A549 (cell line): Measurements from ENCODE around the gene MAGOH. TPM values are rescaled to one million over a fixed set of nuclear protein-coding genes. Genes with fewer than 3 reads are reported as not detected.
A peak's percentile ranks its signal among the peaks of the same experiment; 100 is the strongest.

Experiments
- ATAC-seq, 2 experiments: fragments of 200-7000 bp in 1 of 2; fragments of >200 bp in 1 of 2; cut with Nextera tagmentation in 1 of 2; cut with Tn5 transposase in 1 of 2; 3 replicates each; pipeline versions ENCODE4 v1.8.0 to v1.9.1; 2018 to 2020; ENCODE audit warnings: mild to moderate bottlenecking in 1 of 2, moderate library complexity in 1 of 2
- CTCF ChIA-PET: fragments of 300-600 bp; sonication (Branson Sonifier 250); formaldehyde crosslinking; extraction: SDS; loops from one replicate; lab custom pipeline; 2021; ENCODE audit warnings: antibody characterized with exemption, inconsistent platforms; lab: Yijun Ruan, JAX
- POLR2A ChIA-PET: fragments of 350-600 bp; formaldehyde crosslinking; extraction: SDS; loops from one replicate; lab custom pipeline; 2021; ENCODE audit warnings: antibody characterized with exemption, inconsistent platforms; lab: Yijun Ruan, JAX
- DNase-seq, 2 experiments: peaks; one replicate each; pipeline versions ENCODE4 v3.0.0 to v3.0.0-alpha.2; 2011 to 2016; ENCODE audit warnings: low read depth in 1 of 2, low spot score in 1 of 2
- FAIRE-seq: peaks from 2 replicates; lab custom pipeline; 2011; peaks lifted over from hg19 to GRCh38; lab: Jason Lieb, UNC
- H3K27ac ChIP-seq, 2 experiments: fragments of >200 bp; sonication (Bioruptor Twin); formaldehyde crosslinking; 3 replicates each; pipeline ENCODE4 v1.5.1; 2016 to 2017
- H3K4me1 ChIP-seq: fragments of >200 bp; sonication (Bioruptor Twin); formaldehyde crosslinking; 3 replicates; pipeline ENCODE4 v1.6.1; 2016
- H3K4me2 ChIP-seq: fragments of >200 bp; sonication (Bioruptor Twin); formaldehyde crosslinking; 3 replicates; pipeline ENCODE4 v1.6.1; 2016
- H3K4me3 ChIP-seq: fragments of >200 bp; sonication (Bioruptor Twin); formaldehyde crosslinking; 3 replicates; pipeline ENCODE4 v1.5.1; 2016
- H3K9me3 ChIP-seq: fragments of >200 bp; sonication (Bioruptor Twin); formaldehyde crosslinking; 3 replicates; pipeline ENCODE4 v1.6.1; 2016
- BHLHE40 ChIP-seq: IDR thresholded peaks from 2 replicates; pipeline ENCODE4 v1.6.1; 2012; ENCODE audit warnings: low read depth, low read length, inconsistent platforms
- CBX2 ChIP-seq: fragments of 200-600 bp; sonication (generic); IDR thresholded peaks from 2 replicates; pipeline ENCODE4 v1.6.1; 2016; ENCODE audit warnings: low read depth, mild to moderate bottlenecking, borderline replicate concordance
- CEBPB ChIP-seq, 2 experiments: fragments of >200 bp in 1 of 2; sonication (Bioruptor Twin) in 1 of 2; formaldehyde crosslinking in 1 of 2; IDR thresholded peaks; 2 replicates each; pipeline ENCODE4 v1.6.1; 2012 to 2016
- CHD2 ChIP-seq: fragments of 150-350 bp; IDR thresholded peaks from 2 replicates; pipeline ENCODE4 v1.6.1; 2014; ENCODE audit warnings: low read length; ENCODE audit not compliant: partially characterized antibody
- EHMT2 ChIP-seq: fragments of 200-600 bp; sonication (generic); IDR thresholded peaks from 2 replicates; pipeline ENCODE4 v1.6.1; 2016; ENCODE audit warnings: antibody characterized with exemption, low read depth, mild to moderate bottlenecking, moderate library complexity
- EP300 ChIP-seq, 2 experiments: fragments of >200 bp; sonication (Bioruptor Twin); formaldehyde crosslinking; IDR thresholded peaks; 2 replicates in 1 of 2; 3 replicates in 1 of 2; pipeline ENCODE4 v1.6.1; 2016 to 2017
- ESRRA ChIP-seq: fragments of 150-350 bp; IDR thresholded peaks from 2 replicates; pipeline ENCODE4 v1.6.1; 2014; ENCODE audit warnings: mild to moderate bottlenecking, low read length, borderline replicate concordance
- FOSB ChIP-seq: fragments of 250-450 bp; sonication (Bioruptor Pico); IDR thresholded peaks from 2 replicates; pipeline ENCODE4 v1.5.0; 2020; ENCODE audit warnings: mild to moderate bottlenecking, moderate library complexity
- FOSL2 ChIP-seq, 2 experiments: fragments of 450-650 bp in 1 of 2; fragments of >200 bp in 1 of 2; sonication (Bioruptor Twin) in 1 of 2; formaldehyde crosslinking; IDR thresholded peaks; 2 replicates each; pipeline versions ENCODE4 v1.5.0 to v1.6.1; 2016 to 2020; ENCODE audit warnings: mild to moderate bottlenecking in 1 of 2, moderate library complexity in 1 of 2
- FOXS1 ChIP-seq: fragments of 250-450 bp; sonication (Bioruptor Pico); IDR thresholded peaks from 2 replicates; pipeline ENCODE4 v1.5.0; 2020; ENCODE audit warnings: mild to moderate bottlenecking, moderate library complexity
- HDAC2 ChIP-seq: fragments of 200-600 bp; sonication (generic); IDR thresholded peaks from 2 replicates; pipeline ENCODE4 v1.6.1; 2016
- HOXA7 ChIP-seq: fragments of 250-450 bp; sonication (Bioruptor Pico); IDR thresholded peaks from 2 replicates; pipeline ENCODE4 v1.5.0; 2020; ENCODE audit warnings: mild to moderate bottlenecking, moderate library complexity
- HOXB13 ChIP-seq: fragments of 250-450 bp; sonication (Bioruptor Pico); IDR thresholded peaks from 2 replicates; pipeline ENCODE4 v1.5.0; 2020; ENCODE audit warnings: low read depth, mild to moderate bottlenecking, moderate library complexity
- JUN ChIP-seq, 2 experiments: fragments of >200 bp; sonication (Bioruptor Twin); formaldehyde crosslinking; IDR thresholded peaks; 2 replicates in 1 of 2; 3 replicates in 1 of 2; pipeline ENCODE4 v1.6.1; 2016 to 2017
- JUNB ChIP-seq: fragments of >200 bp; sonication (Bioruptor Twin); formaldehyde crosslinking; IDR thresholded peaks from 2 replicates; pipeline ENCODE4 v1.6.1; 2016
- KDM5A ChIP-seq: fragments of 200-600 bp; sonication (generic); IDR thresholded peaks from 2 replicates; pipeline ENCODE4 v1.6.1; 2016; ENCODE audit warnings: antibody characterized with exemption, mild to moderate bottlenecking
- MYC ChIP-seq: IDR thresholded peaks from 2 replicates; pipeline ENCODE4 v1.6.1; 2012; ENCODE audit warnings: mild to moderate bottlenecking, inconsistent platforms, low read length, improper control_type of control experiment, borderline replicate concordance
- NR3C1 ChIP-seq: fragments of >200 bp; sonication (Bioruptor Twin); formaldehyde crosslinking; IDR thresholded peaks from 3 replicates; pipeline ENCODE4 v1.6.1; 2017
- PHF8 ChIP-seq: fragments of 200-600 bp; sonication (generic); IDR thresholded peaks from 2 replicates; pipeline ENCODE4 v1.6.1; 2016; ENCODE audit warnings: low read depth, mild to moderate bottlenecking, antibody characterized with exemption, moderate library complexity, borderline replicate concordance
- POLR2A ChIP-seq: IDR thresholded peaks from 2 replicates; pipeline ENCODE4 v1.6.1; 2012; ENCODE audit warnings: mild to moderate bottlenecking, low read length
- POLR2AphosphoS2 ChIP-seq: conservative IDR thresholded peaks from 2 replicates; pipeline ENCODE4 v1.6.1; 2012; ENCODE audit warnings: low read length, improper control_type of control experiment, inconsistent platforms
- RARB ChIP-seq: fragments of 250-450 bp; sonication (Bioruptor Pico); IDR thresholded peaks from 2 replicates; pipeline ENCODE4 v1.8.0; 2021; ENCODE audit warnings: mild to moderate bottlenecking, moderate library complexity
- RFX5 ChIP-seq: fragments of 450-650 bp; IDR thresholded peaks from 2 replicates; pipeline ENCODE4 v1.7.1; 2014; ENCODE audit warnings: antibody characterized with exemption, mild to moderate bottlenecking, moderate library complexity
- SREBF2 ChIP-seq: fragments of 450-650 bp; IDR thresholded peaks from 2 replicates; pipeline ENCODE4 v1.6.1; 2014; ENCODE audit warnings: mild to moderate bottlenecking, moderate library complexity
- TFCP2L1 ChIP-seq: fragments of 250-450 bp; sonication (Bioruptor Pico); IDR thresholded peaks from 2 replicates; pipeline ENCODE4 v1.5.0; 2021; ENCODE audit warnings: mild to moderate bottlenecking
- TP53 ChIP-seq: fragments of 250-450 bp; sonication (Bioruptor Pico); IDR thresholded peaks from 2 replicates; pipeline ENCODE4 v1.5.0; 2021; ENCODE audit warnings: mild to moderate bottlenecking, moderate library complexity
- ZC3H11A ChIP-seq: fragments of 450-650 bp; IDR thresholded peaks from 2 replicates; pipeline ENCODE4 v1.6.1; 2014; ENCODE audit warnings: antibody characterized with exemption, mild to moderate bottlenecking
- ZFP36 ChIP-seq: fragments of 450-650 bp; IDR thresholded peaks from 2 replicates; pipeline ENCODE4 v1.6.1; 2014; ENCODE audit warnings: borderline replicate concordance; ENCODE audit not compliant: partially characterized antibody
- ZSCAN20 ChIP-seq: fragments of 250-450 bp; sonication (Bioruptor Pico); IDR thresholded peaks from 2 replicates; pipeline ENCODE4 v1.8.0; 2022; ENCODE audit warnings: mild to moderate bottlenecking, moderate library complexity
- WGBS: methylation state at CpG from one replicate; pipeline ENCODE4 v1.1.6; 2017; ENCODE audit errors: missing lambda C conversion rate; 5-methylcytosine and 5-hydroxymethylcytosine counted together
- polyA minus RNA-seq: library from RNA; depleted of rRNA, polyadenylated mRNA; stranded (reverse); fragments of >200 nt; gene quantifications from 2 replicates; pipeline ENCODE4 v1.2.3, GENCODE V29; 2011; rRNA and poly(A)+ RNA removed
- polyA plus RNA-seq, 4 experiments: library from polyadenylated mRNA; depleted of rRNA in 3 of 4; stranded (reverse); fragments of >200 nt; fragmentation: RNase III in 1 of 4; extraction: RNeasy Plus Mini Kit Qiagen cat#74134 plus additional on column Dnase treatment in 1 of 4; gene quantifications; 2 replicates in 3 of 4; 3 replicates in 1 of 4; pipeline ENCODE4 v1.2.3, GENCODE V29; 2011 to 2017
- TF ChIP-seq, protein P1 (sequence below): IDR thresholded peaks from 2 replicates; pipeline ENCODE4 v1.6.1; 2012; ENCODE audit warnings: low read depth, borderline replicate concordance
- TF ChIP-seq, protein P2 (sequence below): IDR thresholded peaks from 2 replicates; pipeline ENCODE4 v1.6.1; 2012
- TF ChIP-seq, protein P3 (sequence below): fragments of >200 bp; sonication (Bioruptor Twin); formaldehyde crosslinking; IDR thresholded peaks from 3 replicates; pipeline ENCODE4 v1.6.1; 2016
- TF ChIP-seq, protein P4 (sequence below): fragments of 450-650 bp; IDR thresholded peaks from 2 replicates; pipeline ENCODE4 v1.6.1; 2014; ENCODE audit warnings: antibody characterized with exemption
- TF ChIP-seq, protein P5 (sequence below): fragments of 250-450 bp; sonication (Bioruptor Pico); IDR thresholded peaks from 2 replicates; pipeline ENCODE4 v1.5.0; 2020; ENCODE audit warnings: low read depth, mild to moderate bottlenecking, moderate library complexity
- TF ChIP-seq, protein P6 (sequence below): fragments of 250-450 bp; sonication (Bioruptor Pico); IDR thresholded peaks from 2 replicates; pipeline ENCODE4 v1.5.0; 2021; ENCODE audit warnings: mild to moderate bottlenecking, moderate library complexity, borderline replicate concordance

The MAGOH gene
- polyA plus RNA-seq (2011; rRNA removed) (33.3 and 80.2 TPM in 2 replicates), polyA plus RNA-seq (2017; fragmentation: RNase III; extraction: RNeasy Plus Mini Kit Qiagen cat#74134 plus additional on column Dnase treatment) (139 to 147 TPM (median 143 TPM) in 3 replicates), polyA minus RNA-seq (33.9 and 42.6 TPM in 2 replicates)
- polyA plus RNA-seq (2012; cell fraction: cytosol; rRNA removed) = 19.7 and 23.9 TPM in 2 replicates
- polyA plus RNA-seq (2012; cell fraction: nucleus; rRNA removed) = 3.3 and 6.1 TPM in 2 replicates

DNA sequence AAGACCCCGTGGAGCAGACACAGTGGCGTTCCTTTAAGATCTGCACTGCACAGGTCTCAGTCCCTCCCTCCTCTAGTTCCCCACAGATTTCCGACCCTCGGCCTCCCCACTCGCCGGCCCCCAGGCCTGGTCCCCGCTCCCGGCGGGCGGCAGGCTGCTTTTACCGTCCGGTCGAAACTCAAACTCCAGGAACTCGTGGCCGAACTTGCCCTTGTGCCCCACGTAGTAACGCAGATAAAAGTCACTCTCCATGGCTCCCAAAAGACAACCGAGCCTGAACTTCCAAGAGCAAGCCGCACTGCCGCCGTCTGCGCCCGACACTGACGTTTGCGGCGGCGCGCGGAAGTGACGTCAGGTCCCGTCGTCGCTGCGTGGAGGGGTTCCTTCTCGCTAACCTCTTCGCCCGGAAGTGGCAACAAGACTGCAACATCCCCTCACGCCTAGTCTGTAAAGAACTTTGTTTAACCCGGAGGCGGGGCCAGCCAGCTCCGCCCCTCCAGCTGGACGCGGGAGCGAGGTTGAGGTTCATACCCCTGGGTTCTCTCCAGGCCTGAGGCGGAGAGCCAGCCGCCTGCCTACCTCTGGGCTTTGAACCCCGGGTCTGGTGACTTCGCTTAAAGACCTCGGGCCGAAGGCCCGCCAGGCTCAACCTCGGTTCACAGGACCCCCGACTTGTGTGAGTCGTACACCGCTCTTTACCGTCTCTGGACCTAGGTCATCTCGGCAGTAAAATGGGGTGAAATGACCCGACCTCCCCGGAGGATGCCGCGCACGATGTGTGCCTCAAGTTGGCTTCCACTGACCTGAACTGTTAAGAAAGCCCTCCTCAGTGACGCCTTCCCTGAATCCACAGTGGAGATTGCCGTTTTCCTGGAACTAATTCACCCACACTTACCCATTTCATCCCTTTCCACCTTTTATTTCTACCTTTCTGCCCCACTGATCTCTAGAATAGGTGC is at the start of gene MAGOH:
TSS of gene MAGOH (minus strand) at position 322 of the 959 bp plus-strand sequence. CDS start at position 252, 70 bp downstream.
- ATAC-seq = peak; percentile 96 to 98
- POLR2A ChIA-PET = interaction anchor here (0.6 to 1.4 kb wide), 4 partner anchors 10 to 155 kb away, joined by 3 to 5 read pairs (median 4); no protein-coding TSS in a partner anchor
- Histone ChIP-seq H3K9me3 (no peaks in the 10 kb centered on the region), H3K4me2 (peak within 1 kb of the TSS; percentile 96), H3K4me3 (peak within 1 kb of the TSS; percentile 81), H3K27ac (peak within 1 kb of the TSS; percentile 91 to 93), H3K4me1 (peaks cover 15% of the 10 kb centered on the region; the same call in 2 of the 3 replicates)
- 9% methylated on average over 44 of the region's 64 CpGs for WGBS
- peak; percentile 92 to 93 for DNase-seq
- CTCF ChIA-PET = interaction anchor here (0.9 kb wide), 1 partner anchor 16 kb away, joined by 3 read pairs; no protein-coding TSS in a partner anchor
- FAIRE-seq = no peak
- TF ChIP-seq POLR2AphosphoS2 = no peak
- TF ChIP-seq ESRRA = no peak
- no peak for TF ChIP-seq CHD2
- TF ChIP-seq FOXS1 (CRISPR knock-in tag) = no peak
- TF ChIP-seq HOXB13 (CRISPR knock-in tag) = no peak
- no peak for TF ChIP-seq BHLHE40
- TF ChIP-seq RFX5 = no peak
- TF ChIP-seq EP300 (IDR thresholded peaks at IDR 0.05) = no peak
- no peak for TF ChIP-seq TP53 (CRISPR knock-in tag)
- TF ChIP-seq EHMT2 = no peak
- TF ChIP-seq KDM5A = peak; percentile 89
- no peak for TF ChIP-seq HDAC2
- TF ChIP-seq FOSB (CRISPR knock-in tag) = no peak
- no peak for TF ChIP-seq MYC
- peak; percentile 41 for TF ChIP-seq POLR2A
- no peak for TF ChIP-seq ZSCAN20
- TF ChIP-seq, protein P1, sequence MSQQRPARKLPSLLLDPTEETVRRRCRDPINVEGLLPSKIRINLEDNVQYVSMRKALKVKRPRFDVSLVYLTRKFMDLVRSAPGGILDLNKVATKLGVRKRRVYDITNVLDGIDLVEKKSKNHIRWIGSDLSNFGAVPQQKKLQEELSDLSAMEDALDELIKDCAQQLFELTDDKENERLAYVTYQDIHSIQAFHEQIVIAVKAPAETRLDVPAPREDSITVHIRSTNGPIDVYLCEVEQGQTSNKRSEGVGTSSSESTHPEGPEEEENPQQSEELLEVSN = no peak
- TF ChIP-seq CEBPB (IDR thresholded peaks at IDR 0.05) = no peak
- TF ChIP-seq, protein P2, sequence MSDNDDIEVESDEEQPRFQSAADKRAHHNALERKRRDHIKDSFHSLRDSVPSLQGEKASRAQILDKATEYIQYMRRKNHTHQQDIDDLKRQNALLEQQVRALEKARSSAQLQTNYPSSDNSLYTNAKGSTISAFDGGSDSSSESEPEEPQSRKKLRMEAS = peak; percentile 66
- no peak for TF ChIP-seq NR3C1
- no peak for TF ChIP-seq TFCP2L1 (CRISPR knock-in tag)
- TF ChIP-seq, protein P3, sequence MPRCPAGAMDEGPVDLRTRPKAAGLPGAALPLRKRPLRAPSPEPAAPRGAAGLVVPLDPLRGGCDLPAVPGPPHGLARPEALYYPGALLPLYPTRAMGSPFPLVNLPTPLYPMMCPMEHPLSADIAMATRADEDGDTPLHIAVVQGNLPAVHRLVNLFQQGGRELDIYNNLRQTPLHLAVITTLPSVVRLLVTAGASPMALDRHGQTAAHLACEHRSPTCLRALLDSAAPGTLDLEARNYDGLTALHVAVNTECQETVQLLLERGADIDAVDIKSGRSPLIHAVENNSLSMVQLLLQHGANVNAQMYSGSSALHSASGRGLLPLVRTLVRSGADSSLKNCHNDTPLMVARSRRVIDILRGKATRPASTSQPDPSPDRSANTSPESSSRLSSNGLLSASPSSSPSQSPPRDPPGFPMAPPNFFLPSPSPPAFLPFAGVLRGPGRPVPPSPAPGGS = peak; percentile 66; the same call in 1 of the 3 replicates
- no peak for TF ChIP-seq RARB
- no peak for TF ChIP-seq ZC3H11A
- TF ChIP-seq PHF8 = peak; percentile 47
- TF ChIP-seq, protein P4, sequence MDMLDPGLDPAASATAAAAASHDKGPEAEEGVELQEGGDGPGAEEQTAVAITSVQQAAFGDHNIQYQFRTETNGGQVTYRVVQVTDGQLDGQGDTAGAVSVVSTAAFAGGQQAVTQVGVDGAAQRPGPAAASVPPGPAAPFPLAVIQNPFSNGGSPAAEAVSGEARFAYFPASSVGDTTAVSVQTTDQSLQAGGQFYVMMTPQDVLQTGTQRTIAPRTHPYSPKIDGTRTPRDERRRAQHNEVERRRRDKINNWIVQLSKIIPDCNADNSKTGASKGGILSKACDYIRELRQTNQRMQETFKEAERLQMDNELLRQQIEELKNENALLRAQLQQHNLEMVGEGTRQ = no peak
- no peak for TF ChIP-seq CBX2
- TF ChIP-seq SREBF2 = no peak
- TF ChIP-seq FOSL2 (IDR thresholded peaks at IDR 0.05) = no peak
- TF ChIP-seq FOSL2 (CRISPR knock-in tag; IDR thresholded peaks at IDR 0.05) = 0 out of 2 replicates have a peak, but pooled peaks have one; percentile 4
- no peak for TF ChIP-seq JUNB
- TF ChIP-seq ZFP36 = no peak
- TF ChIP-seq, protein P5, sequence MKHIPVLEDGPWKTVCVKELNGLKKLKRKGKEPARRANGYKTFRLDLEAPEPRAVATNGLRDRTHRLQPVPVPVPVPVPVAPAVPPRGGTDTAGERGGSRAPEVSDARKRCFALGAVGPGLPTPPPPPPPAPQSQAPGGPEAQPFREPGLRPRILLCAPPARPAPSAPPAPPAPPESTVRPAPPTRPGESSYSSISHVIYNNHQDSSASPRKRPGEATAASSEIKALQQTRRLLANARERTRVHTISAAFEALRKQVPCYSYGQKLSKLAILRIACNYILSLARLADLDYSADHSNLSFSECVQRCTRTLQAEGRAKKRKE (CRISPR knock-in tag) = no peak
- TF ChIP-seq JUN (IDR thresholded peaks at IDR 0.05) = peak; percentile 25 to 68; a peak in 2 of 5 replicates
- TF ChIP-seq HOXA7 = no peak
- TF ChIP-seq, protein P6, sequence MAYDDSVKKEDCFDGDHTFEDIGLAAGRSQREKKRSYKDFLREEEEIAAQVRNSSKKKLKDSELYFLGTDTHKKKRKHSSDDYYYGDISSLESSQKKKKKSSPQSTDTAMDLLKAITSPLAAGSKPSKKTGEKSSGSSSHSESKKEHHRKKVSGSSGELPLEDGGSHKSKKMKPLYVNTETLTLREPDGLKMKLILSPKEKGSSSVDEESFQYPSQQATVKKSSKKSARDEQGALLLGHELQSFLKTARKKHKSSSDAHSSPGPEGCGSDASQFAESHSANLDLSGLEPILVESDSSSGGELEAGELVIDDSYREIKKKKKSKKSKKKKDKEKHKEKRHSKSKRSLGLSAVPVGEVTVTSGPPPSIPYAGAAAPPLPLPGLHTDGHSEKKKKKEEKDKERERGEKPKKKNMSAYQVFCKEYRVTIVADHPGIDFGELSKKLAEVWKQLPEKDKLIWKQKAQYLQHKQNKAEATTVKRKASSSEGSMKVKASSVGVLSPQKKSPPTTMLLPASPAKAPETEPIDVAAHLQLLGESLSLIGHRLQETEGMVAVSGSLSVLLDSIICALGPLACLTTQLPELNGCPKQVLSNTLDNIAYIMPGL (CRISPR knock-in tag) = no peak
